OCI-M2 (cell line): ENCODE measurements around the gene SLC29A2.
"Not testable (repeated sequence)": the region's sequence is repeated elsewhere in the genome, so short reads cannot be mapped to it uniquely, and the experiment has no call there.

Experiments
- DNase-seq: peaks from one replicate; lab custom pipeline; 2025; ENCODE audit not compliant: unreplicated experiment; lab: John Stamatoyannopoulos, UW

The SLC29A2 gene

GRCh38 chr11:66386171-66387069 lies 14.9 kb upstream of the SLC29A2 start:
- peak; percentile 50 for DNase-seq

DNA sequence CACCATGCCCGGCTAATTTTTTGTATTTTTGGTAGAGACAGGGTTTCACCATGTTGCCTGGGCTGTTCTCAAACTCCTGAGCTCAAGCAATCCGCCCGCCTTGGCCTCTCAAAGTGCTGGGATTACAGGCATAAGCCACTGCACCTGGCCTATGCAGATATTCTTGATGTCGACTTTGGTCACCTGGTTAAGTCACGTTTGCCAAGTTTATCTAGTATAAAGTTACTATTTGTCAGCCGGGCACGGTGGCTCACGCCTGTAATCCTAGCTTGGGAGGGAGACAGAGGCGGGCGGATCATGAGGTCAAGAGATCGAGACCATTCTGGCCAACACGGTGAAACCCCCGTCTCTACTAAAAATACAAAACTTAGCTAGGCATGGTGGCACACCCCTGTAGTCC lies 12.8 kb upstream of the SLC29A2 start:
- not testable (repeated sequence) for DNase-seq

GRCh38 chr11:66380264-66380663 lies 8.7 kb upstream of the SLC29A2 start:
- DNase-seq: not testable (repeated sequence)

DNA sequence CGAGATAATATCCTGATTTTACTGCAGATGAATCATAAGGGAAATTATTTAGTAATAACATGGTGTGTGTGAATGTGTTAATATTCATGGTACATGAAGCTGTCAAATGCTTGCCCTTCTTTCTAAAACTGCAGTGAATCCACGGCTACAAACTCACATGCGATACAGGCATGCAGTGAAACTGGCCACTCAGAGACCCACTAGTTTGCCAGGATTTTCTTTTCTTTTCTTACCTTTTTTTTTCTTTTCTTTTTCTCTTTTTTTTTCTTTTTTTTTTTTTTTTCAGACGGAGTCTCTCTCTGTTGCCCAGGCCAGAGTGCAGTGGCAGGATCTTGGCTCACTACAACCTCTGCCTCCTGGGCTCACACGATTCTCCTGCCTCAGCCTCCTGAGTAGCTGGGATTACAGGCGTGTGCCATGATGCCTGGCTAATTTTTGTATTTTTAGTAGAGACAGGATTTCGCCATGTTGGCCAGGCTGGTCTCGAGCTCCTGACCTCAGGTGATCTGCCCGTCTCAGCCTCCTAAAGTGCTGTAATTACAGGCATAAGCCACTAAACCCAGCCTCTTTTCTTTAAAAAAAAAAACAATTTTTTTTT lies 2.2 kb upstream of the SLC29A2 start:
- not testable (repeated sequence) for DNase-seq

DNA sequence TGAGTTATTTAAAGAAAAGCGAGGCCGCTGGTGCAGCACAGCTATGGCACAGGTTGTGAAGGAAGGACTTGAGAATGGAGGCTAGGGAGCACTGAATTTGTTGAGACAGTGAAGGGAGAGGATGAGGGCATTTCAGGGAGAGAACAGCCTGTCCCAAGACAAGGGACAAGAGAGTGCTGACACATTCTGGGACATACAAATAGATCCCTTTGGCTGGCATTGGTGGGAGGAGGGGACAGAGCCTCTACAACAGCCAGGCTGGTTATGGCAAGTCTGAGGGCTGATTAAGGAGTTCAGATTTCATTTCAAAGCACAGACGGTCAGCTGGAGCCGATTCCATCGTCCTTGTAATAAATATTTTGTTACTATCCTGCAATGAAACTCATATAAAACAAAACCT lies 1.7 kb upstream of the SLC29A2 start:
- DNase-seq: no peak

GRCh38 chr11:66369073-66369894 lies 2.3 kb downstream of the SLC29A2 start:
- no peak for DNase-seq

- no peak for DNase-seq
Measured at GRCh38 chr11:66368484-66368883, 3.1 kb downstream of the SLC29A2 start.

- no peak for DNase-seq
Measured at GRCh38 chr11:66367561-66368312, 3.8 kb downstream of the SLC29A2 start.

- no peak for DNase-seq
Measured at GRCh38 chr11:66366844-66367477, 4.6 kb downstream of the SLC29A2 start.

- no peak for DNase-seq
Measured at GRCh38 chr11:66365711-66366619, 5.6 kb downstream of the SLC29A2 start.

- DNase-seq: no peak
Measured at GRCh38 chr11:66365166-66365565, 6.4 kb downstream of the SLC29A2 start.

DNA sequence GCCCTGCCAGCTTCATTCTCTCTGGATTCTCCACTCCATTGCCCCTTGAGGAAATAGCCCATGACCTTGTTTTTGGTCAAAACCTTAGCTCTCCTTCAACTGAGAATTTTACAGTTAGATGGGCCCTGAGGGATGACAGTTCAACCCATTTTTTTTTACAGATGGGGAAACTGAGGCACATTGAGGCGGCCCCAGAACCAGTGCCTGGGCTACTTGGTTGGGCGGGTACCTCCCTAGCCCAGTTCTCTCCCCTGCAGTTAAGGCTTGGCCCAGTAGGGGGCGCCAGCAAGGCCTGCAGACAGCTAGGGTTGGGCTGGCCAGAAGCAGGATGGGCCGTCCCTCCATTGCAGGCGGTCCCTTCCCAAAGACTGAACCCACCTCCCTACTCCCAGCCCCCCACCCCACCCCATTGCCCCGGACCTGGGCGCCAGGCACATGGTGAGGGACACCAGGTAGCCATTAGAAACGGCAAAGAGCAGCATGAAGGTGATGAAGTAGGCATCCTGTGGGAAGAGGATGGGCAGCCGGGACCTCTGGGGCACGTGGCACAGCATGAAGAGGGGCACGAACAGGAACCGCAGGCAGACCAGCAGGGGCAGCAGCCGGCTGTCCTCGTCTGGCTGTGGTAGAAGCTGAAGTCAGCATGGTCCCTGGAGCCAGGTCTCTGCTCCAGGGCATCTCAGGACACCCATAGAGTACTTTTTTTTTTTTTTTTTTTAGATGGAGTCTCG lies 7.6 kb downstream of the SLC29A2 start:
- no peak for DNase-seq

DNA sequence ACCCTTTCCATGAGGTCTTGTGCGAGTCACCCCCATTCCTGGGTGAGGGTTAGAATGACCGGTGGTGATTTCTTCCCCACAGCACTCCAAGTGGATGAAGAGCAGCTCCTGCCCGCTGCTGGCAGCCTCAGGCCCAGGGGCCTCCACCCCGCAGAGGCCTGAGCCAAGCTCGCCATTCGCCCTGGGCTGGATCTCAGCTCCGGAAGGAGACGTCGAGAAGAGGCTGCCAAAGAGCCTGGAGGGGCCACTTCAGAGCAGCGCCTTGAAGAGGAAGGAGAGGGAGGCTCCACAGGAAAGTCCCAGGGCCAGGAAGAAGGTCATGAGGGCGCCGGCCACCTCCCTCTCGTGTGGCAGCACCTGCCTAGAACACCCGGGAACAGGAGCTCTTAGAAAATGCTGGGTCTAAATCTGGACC lies 8.4 kb downstream of the SLC29A2 start:
- no peak for DNase-seq

- no peak for DNase-seq
Measured at GRCh38 chr11:66362481-66363147, 8.9 kb downstream of the SLC29A2 start.

- no peak for DNase-seq
Measured at GRCh38 chr11:66361502-66361941, 10.0 kb downstream of the SLC29A2 start.

- DNase-seq: no peak
Measured at GRCh38 chr11:66360406-66361073, 11.0 kb downstream of the SLC29A2 start.

- no peak for DNase-seq
Measured at GRCh38 chr11:66359662-66360087, 11.9 kb downstream of the SLC29A2 start.
